Measurements from ENCODE around the gene ALG11. TPM values are rescaled to one million over a fixed set of nuclear protein-coding genes. Genes with fewer than 3 reads are reported as not detected.

The ALG11 gene
- total RNA-seq, 1 donor from 2014 or later = 24.5 TPM

DNA sequence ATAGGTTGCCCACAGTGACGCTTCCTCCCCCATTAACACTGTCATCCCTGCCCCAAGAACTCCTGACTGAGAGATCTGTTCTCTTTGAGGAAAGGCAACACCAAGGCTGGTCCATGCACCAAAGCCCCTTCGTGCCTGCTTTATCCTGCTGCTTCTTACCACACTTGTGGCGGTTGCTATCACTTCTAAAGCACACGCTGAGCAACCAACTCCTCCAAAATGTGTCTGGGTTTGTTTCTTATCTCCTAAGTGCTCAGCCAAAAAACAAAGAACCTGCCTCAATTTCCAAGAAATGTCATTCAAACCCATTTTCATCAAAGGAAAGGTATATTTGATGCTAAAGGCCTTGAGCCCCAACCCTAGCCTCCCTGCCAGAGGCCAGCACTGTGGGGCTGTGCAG, 15.6 kb upstream of the ALG11 start:
- no peak for FAIRE-seq
- TF ChIP-seq, protein P1, sequence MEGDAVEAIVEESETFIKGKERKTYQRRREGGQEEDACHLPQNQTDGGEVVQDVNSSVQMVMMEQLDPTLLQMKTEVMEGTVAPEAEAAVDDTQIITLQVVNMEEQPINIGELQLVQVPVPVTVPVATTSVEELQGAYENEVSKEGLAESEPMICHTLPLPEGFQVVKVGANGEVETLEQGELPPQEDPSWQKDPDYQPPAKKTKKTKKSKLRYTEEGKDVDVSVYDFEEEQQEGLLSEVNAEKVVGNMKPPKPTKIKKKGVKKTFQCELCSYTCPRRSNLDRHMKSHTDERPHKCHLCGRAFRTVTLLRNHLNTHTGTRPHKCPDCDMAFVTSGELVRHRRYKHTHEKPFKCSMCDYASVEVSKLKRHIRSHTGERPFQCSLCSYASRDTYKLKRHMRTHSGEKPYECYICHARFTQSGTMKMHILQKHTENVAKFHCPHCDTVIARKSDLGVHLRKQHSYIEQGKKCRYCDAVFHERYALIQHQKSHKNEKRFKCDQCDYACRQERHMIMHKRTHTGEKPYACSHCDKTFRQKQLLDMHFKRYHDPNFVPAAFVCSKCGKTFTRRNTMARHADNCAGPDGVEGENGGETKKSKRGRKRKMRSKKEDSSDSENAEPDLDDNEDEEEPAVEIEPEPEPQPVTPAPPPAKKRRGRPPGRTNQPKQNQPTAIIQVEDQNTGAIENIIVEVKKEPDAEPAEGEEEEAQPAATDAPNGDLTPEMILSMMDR (IDR thresholded peaks at IDR 0.05; ENCODE audit: insufficient read depth, low read length, severe bottlenecking) = no peak
- H3K27me3 ChIP-seq (ENCODE audit: control insufficient read depth, insufficient read depth, low read length) = peaks cover 14% of the 10 kb centered on the region
- no peak overlapping the region for H3K4me3 ChIP-seq (ENCODE audit: low read depth, low read length)
- H3K36me3 ChIP-seq (ENCODE audit: control insufficient read depth, insufficient read depth, low read length) = no peaks in the 10 kb centered on the region
- DNase-seq (ENCODE audit: low read depth) = no peak

DNA sequence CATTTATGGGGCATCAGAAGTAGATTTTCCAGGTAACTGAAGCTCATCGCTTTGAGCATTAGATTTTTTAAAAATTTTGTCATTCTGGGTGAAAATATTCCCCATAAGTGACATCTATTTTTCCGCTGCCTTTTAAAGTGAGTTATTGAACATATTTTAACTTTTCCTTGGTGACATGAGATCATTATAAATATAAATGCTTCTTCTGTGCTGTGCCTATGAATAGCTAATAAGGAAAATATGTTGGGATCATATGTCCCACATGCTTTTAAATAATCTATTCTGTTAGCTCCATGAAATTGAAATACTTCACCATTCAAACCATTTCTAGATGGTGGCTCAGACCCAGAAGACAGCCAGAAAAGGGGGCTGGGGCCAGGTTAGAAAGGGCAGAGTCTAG, 15.0 kb upstream of the ALG11 start:
- no peak for FAIRE-seq
- Histone ChIP-seq H3K4me3 (ENCODE audit: low read depth, low read length) (no peak overlapping the region), H3K36me3 (ENCODE audit: control insufficient read depth, insufficient read depth, low read length) (no peaks in the 10 kb centered on the region), H3K27me3 (ENCODE audit: control insufficient read depth, insufficient read depth, low read length) (peaks cover 14% of the 10 kb centered on the region)
- no peak for DNase-seq (ENCODE audit: low read depth)
- TF ChIP-seq, protein P1 (IDR thresholded peaks at IDR 0.05; ENCODE audit: insufficient read depth, low read length, severe bottlenecking) = no peak

DNA sequence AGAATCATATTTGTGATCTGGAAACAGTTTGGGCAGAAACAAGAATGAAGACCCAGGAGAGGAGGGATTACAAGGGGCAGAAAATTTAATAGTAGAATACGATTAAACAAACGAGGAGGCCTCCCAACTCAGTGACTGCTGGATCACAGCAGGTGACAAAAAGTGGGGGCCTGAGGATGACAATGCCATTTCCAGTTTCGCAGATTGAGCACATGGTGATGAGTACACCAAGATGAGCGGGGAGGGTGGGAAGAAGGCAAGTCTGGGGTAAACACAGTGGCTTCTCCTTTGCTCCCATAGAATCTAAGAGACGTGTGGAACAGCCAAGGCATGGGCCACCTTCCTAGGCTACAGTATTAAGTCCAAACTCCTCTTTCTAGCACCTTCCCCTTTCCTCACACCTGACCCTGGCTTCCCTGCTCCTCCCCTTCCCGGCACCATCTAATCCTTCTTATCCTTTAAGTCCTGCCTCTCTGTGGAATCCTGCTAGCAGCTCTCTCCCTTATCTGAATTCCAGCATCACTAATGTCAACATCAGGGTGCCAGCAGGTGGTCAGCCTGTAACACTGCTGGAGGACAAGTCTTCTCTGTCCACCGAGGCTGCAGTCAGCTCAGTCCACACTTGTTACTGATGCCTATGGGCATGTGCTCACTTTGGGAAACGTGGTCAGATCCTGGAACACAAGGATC, 14.4 kb upstream of the ALG11 start:
- no peak for DNase-seq (ENCODE audit: low read depth)
- FAIRE-seq = no peak
- TF ChIP-seq, protein P1 (IDR thresholded peaks at IDR 0.05; ENCODE audit: insufficient read depth, low read length, severe bottlenecking) = no peak

GRCh38 chr13:51998723-51999509, 13.3 kb upstream of the ALG11 start:
- H3K4me3 ChIP-seq (ENCODE audit: low read depth, low read length) = no peak overlapping the region
- no peak for FAIRE-seq
- peaks cover 14% of the 10 kb centered on the region for H3K27me3 ChIP-seq (ENCODE audit: control insufficient read depth, insufficient read depth, low read length)
- TF ChIP-seq, protein P1 (IDR thresholded peaks at IDR 0.05; ENCODE audit: insufficient read depth, low read length, severe bottlenecking) = no peak
- H3K36me3 ChIP-seq (ENCODE audit: control insufficient read depth, insufficient read depth, low read length) = no peaks in the 10 kb centered on the region
- no peak for DNase-seq (ENCODE audit: low read depth)

More for the DNA sequence above, 14.4 kb upstream of the ALG11 start:
- H3K4me3 ChIP-seq (ENCODE audit: low read depth, low read length) = no peak overlapping the region
- no peaks in the 10 kb centered on the region for H3K36me3 ChIP-seq (ENCODE audit: control insufficient read depth, insufficient read depth, low read length)
- peaks cover 14% of the 10 kb centered on the region for H3K27me3 ChIP-seq (ENCODE audit: control insufficient read depth, insufficient read depth, low read length)

DNA sequence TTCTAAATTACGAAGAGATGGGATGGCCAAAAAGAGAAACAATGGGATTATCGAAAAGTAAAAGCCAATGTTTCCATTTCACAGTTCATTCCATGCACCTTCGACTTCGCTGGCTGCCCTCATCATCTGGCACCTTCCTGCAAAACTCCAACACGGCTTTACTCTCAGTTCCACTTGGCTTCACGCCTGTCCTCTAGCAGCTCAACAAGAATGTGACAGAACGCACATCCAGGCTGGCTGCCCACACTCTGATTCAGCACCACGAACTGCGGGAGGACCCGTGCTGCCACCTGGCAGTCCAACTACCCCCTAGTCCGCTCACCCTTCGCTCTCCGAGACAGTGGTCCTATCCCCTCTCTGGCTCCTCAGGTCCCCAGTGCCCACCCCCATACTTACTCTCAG, 12.7 kb upstream of the ALG11 start:
- Histone ChIP-seq H3K4me3 (ENCODE audit: low read depth, low read length) (no peak overlapping the region), H3K36me3 (ENCODE audit: control insufficient read depth, insufficient read depth, low read length) (no peaks in the 10 kb centered on the region), H3K27me3 (ENCODE audit: control insufficient read depth, insufficient read depth, low read length) (peaks cover 14% of the 10 kb centered on the region)
- no peak for FAIRE-seq
- TF ChIP-seq, protein P1 (IDR thresholded peaks at IDR 0.05; ENCODE audit: insufficient read depth, low read length, severe bottlenecking) = no peak
- peak; percentile 26 for DNase-seq (ENCODE audit: low read depth)
